ENCODE data around the gene PWWP2B.
"Not testable (repeated sequence)": the region's sequence is repeated elsewhere in the genome, so short reads cannot be mapped to it uniquely, and the experiment has no call there.

Gene PWWP2B

DNA sequence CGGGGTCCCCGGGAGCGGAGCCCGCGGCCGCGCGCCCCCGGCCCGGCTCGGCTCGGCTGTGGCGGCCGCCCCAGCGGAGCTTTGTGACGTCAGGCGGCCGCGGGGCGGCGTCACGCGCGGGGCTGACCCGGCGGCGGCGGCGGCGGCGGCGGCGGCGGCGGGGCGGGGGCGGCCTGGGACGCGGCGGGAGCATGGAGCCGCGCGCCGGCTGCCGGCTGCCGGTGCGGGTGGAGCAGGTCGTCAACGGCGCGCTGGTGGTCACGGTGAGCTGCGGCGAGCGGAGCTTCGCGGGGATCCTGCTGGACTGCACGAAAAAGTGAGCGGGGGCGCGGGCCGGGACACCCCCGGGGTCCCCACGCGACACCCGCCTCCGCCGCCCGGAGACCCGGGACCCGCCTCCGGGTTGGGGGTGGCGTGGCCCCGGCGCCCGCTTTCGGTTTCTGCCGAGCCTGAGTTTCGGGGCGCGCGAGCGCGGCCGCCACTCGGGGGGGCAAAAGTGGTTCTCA lies at the start of gene PWWP2B:
Gene PWWP2B (plus strand): TSS at position 165 of the 506 bp plus-strand sequence. CDS start 27 bp downstream, at position 192.
- H3K36me3 Mint-ChIP-seq, result peaks cover 0 to 5% of the 10 kb centered on the region in 2 donors
- no peak for DNase-seq
- H3K4me1 Mint-ChIP-seq, result peaks cover 51 to 66% of the 10 kb centered on the region in 2 donors
- peak; percentile 35 to 43 for ATAC-seq (replicated peaks)
- H3K27ac Mint-ChIP-seq, result peak within 1 kb of the TSS; percentile 96
- H3K9me3 Mint-ChIP-seq, result peaks cover 5% of the 10 kb centered on the region in 2 donors
- peak within 1 kb of the TSS; percentile 92 to 94 for H3K4me3 Mint-ChIP-seq
- no peaks in the 10 kb centered on the region for H3K27me3 Mint-ChIP-seq

DNA sequence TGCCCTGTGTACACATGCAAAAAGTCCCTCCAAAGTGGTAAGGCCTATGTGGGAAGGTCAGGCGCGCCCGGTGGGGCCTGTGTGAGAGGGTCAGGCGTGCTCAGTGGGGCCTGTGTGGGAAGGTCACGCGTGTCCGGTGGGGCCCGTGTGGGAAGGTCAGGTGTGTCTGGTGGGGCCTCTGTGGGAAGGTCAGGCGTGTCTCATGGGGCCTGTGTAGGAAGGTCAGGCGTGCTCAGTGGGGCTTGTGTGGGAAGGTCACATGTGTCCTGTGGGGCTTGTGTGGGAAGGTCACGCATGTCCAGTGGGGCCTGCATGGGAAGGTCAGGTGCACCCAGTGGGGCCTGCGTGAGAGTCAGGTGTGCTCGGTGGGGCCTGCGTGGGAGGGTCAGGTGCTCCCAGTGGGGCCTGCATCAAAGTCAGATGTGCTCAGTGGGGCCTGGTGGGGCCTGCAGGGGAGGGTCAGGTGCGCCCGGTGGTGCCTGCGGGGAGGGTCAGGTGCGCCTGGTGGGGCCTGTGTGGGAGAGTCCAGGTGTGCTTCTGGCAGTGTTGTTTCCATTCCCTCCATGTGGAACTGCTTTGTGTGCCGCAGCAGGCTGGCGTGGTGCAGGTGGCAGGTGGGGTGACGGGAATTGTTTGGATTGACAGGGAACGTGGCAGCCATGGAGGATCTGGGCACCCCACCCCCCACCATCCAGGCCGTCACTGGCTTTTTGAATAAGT lies 49.6 kb upstream of the PWWP2B start:
- peaks cover 29 to 42% of the 10 kb centered on the region in 2 donors for H3K36me3 Mint-ChIP-seq
- DNase-seq (no peak), ATAC-seq (replicated peaks) (peak; percentile 31 to 64)
- no peaks in the 10 kb centered on the region for H3K27me3 Mint-ChIP-seq
- H3K27ac Mint-ChIP-seq, result peak overlapping the region; percentile 1
- H3K4me1 Mint-ChIP-seq, result peaks cover 10 to 17% of the 10 kb centered on the region in 2 donors
- H3K9me3 Mint-ChIP-seq, result peaks cover 0 to 2% of the 10 kb centered on the region in 2 donors
- H3K4me3 Mint-ChIP-seq, result no peak overlapping the region

DNA sequence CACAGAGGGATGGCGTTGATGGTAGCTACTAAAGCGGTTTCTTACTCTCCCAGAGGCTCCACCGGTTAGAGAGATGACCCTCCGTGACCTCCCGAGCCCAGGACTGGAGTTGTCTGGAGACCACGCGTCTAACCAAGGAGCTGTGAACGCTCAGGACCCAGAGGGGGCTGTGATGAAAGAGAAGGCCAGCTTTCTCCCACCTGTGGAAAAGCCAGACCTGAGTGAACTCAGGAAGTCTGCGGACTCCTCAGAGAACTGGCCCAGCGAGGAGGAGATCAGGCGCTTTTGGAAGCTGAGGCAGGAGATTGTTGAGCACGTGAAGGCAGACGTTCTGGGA lies 49.1 kb upstream of the PWWP2B start:
- no peak overlapping the region for H3K27ac Mint-ChIP-seq

GRCh38 chr10:132349766-132350165 lies 47.2 kb upstream of the PWWP2B start:
- Mint-ChIP-seq H3K36me3 (peaks cover 31 to 39% of the 10 kb centered on the region in 2 donors), H3K4me3 (no peak overlapping the region), H3K27me3 (no peaks in the 10 kb centered on the region), H3K27ac (no peak overlapping the region), H3K9me3 (no peaks in the 10 kb centered on the region), H3K4me1 (peaks cover 15 to 26% of the 10 kb centered on the region in 2 donors)
- ATAC-seq (replicated peaks), result no peak
- DNase-seq, result no peak

More for the DNA sequence above, 49.1 kb upstream of the PWWP2B start:
- no peak for DNase-seq
- no peak overlapping the region for H3K4me3 Mint-ChIP-seq
- H3K4me1 Mint-ChIP-seq, result peaks cover 12 to 21% of the 10 kb centered on the region in 2 donors
- ATAC-seq (replicated peaks), result no peak
- H3K9me3 Mint-ChIP-seq, result no peaks in the 10 kb centered on the region
- no peaks in the 10 kb centered on the region for H3K27me3 Mint-ChIP-seq
- peaks cover 28 to 42% of the 10 kb centered on the region in 2 donors for H3K36me3 Mint-ChIP-seq

DNA sequence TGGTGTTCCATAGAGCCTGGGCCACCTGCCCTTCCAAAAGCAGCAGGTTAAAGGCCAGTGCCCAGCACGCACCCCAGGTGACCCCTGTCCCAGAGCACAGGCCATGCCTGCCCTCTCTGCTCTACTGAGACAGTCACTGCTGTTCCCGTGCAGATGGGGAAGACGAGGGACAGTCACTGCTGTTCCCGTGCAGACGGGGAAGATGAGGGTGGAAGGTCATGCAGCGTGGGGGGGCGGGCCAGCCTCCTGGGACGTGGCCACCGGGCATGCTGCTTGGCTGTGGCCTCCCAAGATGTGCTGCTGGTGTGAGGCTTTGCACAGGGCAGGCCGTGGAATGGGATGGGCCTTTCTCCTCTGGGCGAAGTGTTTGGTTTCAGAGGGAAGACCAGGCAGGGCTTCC lies 46.6 kb upstream of the PWWP2B start:
- Mint-ChIP-seq H3K4me3 (no peak overlapping the region), H3K9me3 (no peaks in the 10 kb centered on the region), H3K36me3 (peaks cover 28 to 37% of the 10 kb centered on the region in 2 donors), H3K27me3 (no peaks in the 10 kb centered on the region), H3K27ac (no peak overlapping the region), H3K4me1 (peaks cover 14 to 24% of the 10 kb centered on the region in 2 donors)
- DNase-seq (no peak), ATAC-seq (replicated peaks) (no peak)

GRCh38 chr10:132350946-132351345 lies 46.1 kb upstream of the PWWP2B start:
- no peak overlapping the region for H3K27ac Mint-ChIP-seq
- H3K9me3 Mint-ChIP-seq, result no peaks in the 10 kb centered on the region
- H3K27me3 Mint-ChIP-seq, result no peaks in the 10 kb centered on the region
- ATAC-seq (replicated peaks), result no peak
- peaks cover 11 to 20% of the 10 kb centered on the region in 2 donors for H3K4me1 Mint-ChIP-seq
- DNase-seq, result no peak
- no peak overlapping the region for H3K4me3 Mint-ChIP-seq
- peaks cover 23 to 36% of the 10 kb centered on the region in 2 donors for H3K36me3 Mint-ChIP-seq

- Mint-ChIP-seq H3K27ac (no peak overlapping the region), H3K36me3 (peaks cover 22 to 35% of the 10 kb centered on the region in 2 donors)
- no peak for ATAC-seq (replicated peaks)
Measured at GRCh38 chr10:132351611-132352010, 45.4 kb upstream of the PWWP2B start.

GRCh38 chr10:132352462-132353308 lies 44.3 kb upstream of the PWWP2B start:
- H3K27ac Mint-ChIP-seq, H3K27me3 Mint-ChIP-seq, H3K4me1 Mint-ChIP-seq, H3K9me3 Mint-ChIP-seq, H3K4me3 Mint-ChIP-seq: not testable (repeated sequence)
- peak; percentile 72 to 83 for ATAC-seq (replicated peaks)
- H3K36me3 Mint-ChIP-seq, result peaks cover 15 to 27% of the 10 kb centered on the region in 2 donors
- peak; percentile 47 for DNase-seq

More at GRCh38 chr10:132351611-132352010, 45.4 kb upstream of the PWWP2B start:
- Mint-ChIP-seq H3K4me3 (no peak overlapping the region), H3K9me3 (no peaks in the 10 kb centered on the region), H3K27me3 (no peaks in the 10 kb centered on the region), H3K4me1 (peaks cover 11 to 19% of the 10 kb centered on the region in 2 donors)
- no peak for DNase-seq

- no peak overlapping the region for H3K4me3 Mint-ChIP-seq
- ATAC-seq (replicated peaks) (no peak), DNase-seq (no peak)
- H3K27me3 Mint-ChIP-seq, result no peaks in the 10 kb centered on the region
- peaks cover 15 to 24% of the 10 kb centered on the region in 2 donors for H3K36me3 Mint-ChIP-seq
- peak overlapping the region; percentile 34 for H3K27ac Mint-ChIP-seq
- H3K4me1 Mint-ChIP-seq, result peaks cover 5 to 9% of the 10 kb centered on the region in 2 donors
- H3K9me3 Mint-ChIP-seq, result peaks cover 0 to 2% of the 10 kb centered on the region in 2 donors
Measured at GRCh38 chr10:132353456-132354355, 43.3 kb upstream of the PWWP2B start.

DNA sequence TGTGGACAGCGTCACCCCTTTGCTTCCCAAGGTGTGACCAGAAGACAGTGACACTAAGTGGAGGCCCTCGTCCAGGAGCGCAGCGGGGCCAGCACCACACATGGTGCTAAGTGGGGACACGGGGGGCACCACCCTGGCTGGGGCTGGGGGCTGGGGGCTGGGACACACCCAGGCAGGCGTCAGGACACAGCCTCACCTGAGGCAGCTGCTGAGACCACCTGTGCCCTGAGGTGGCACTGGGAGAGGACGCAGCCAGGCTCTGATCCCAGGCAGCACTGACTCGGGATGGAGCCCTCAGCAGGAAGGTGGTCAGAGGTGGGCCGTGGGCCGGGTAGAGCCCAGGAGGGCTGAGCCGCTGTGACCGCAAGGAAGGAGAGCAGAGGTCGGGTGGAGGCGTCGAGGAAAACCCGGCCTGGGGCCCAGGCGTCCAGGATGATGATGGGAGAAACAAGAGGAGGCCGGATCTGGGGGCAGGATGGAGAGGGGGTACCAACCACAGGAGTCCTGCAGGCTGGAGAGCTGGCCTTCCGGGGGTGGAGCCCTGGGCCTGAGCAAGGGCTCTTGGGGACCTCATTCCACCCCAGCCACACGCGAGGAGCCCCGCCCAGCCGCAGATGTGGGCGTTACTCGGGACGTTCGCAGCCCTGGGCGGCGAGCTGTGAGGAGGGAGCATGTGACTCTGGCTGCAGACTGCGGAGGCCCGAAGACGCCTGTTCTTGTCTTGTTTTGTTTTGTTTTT lies 42.5 kb upstream of the PWWP2B start:
- no peak overlapping the region for H3K27ac Mint-ChIP-seq
- no peak for ATAC-seq (replicated peaks)

DNA sequence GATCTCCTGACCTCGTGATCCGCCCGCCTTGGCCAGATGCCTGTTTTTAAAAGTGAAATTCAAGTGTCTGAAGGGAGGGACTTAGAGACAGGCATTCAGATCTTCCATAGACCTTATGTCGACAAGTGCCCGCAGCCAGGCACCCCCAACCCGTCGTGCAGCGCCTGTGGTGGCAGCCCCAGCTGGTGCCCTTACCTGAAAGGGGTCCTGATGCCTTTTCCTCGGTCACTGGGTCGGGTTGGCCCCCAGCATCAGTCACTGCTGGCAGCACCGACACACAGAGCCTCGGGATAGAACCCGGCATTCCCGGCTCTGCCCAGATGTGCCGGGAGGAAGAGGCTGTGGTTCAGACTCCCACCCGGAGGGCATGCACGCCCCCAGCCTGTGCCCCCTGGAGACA lies 41.7 kb upstream of the PWWP2B start:
- H3K4me1 Mint-ChIP-seq, result peaks cover 5 to 9% of the 10 kb centered on the region in 2 donors
- H3K4me3 Mint-ChIP-seq, result no peak overlapping the region
- H3K9me3 Mint-ChIP-seq, result peaks cover 0 to 2% of the 10 kb centered on the region in 2 donors
- ATAC-seq (replicated peaks) (no peak), DNase-seq (no peak)
- no peaks in the 10 kb centered on the region for H3K27me3 Mint-ChIP-seq
- H3K27ac Mint-ChIP-seq, result peak overlapping the region; percentile 9
- H3K36me3 Mint-ChIP-seq, result peaks cover 13 to 18% of the 10 kb centered on the region in 2 donors

More for the DNA sequence above, 42.5 kb upstream of the PWWP2B start:
- H3K4me3 Mint-ChIP-seq, result no peak overlapping the region
- H3K36me3 Mint-ChIP-seq, result peaks cover 15 to 19% of the 10 kb centered on the region in 2 donors
- DNase-seq, result no peak
- H3K9me3 Mint-ChIP-seq, result peaks cover 0 to 2% of the 10 kb centered on the region in 2 donors
- no peaks in the 10 kb centered on the region for H3K27me3 Mint-ChIP-seq
- H3K4me1 Mint-ChIP-seq, result peaks cover 5 to 9% of the 10 kb centered on the region in 2 donors

DNA sequence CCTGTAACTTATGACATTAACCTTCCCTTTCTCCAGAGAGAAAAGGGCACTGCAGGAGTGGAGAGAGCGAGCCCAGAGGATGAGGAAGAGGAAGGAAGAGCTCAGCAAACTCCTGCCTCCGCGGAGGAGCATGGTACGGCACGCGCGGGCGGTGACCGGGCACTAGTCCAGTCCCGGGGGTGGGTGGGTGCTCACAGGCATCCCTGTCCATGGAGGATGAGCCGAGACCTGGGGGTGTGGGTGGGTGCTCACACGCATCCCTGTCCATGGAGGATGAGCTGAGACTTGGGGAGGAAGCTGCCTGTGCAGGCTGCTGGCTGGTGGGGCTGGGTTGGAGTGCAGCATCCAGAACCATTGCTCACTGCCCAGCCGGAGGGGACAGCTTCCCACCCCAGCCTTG lies 41.2 kb upstream of the PWWP2B start:
- Mint-ChIP-seq H3K4me3 (no peak overlapping the region), H3K27me3 (no peaks in the 10 kb centered on the region), H3K27ac (no peak overlapping the region), H3K4me1 (peaks cover 7 to 9% of the 10 kb centered on the region in 2 donors), H3K9me3 (peaks cover 0 to 2% of the 10 kb centered on the region in 2 donors), H3K36me3 (peaks cover 11 to 18% of the 10 kb centered on the region in 2 donors)
- no peak for ATAC-seq (replicated peaks)
- no peak for DNase-seq

DNA sequence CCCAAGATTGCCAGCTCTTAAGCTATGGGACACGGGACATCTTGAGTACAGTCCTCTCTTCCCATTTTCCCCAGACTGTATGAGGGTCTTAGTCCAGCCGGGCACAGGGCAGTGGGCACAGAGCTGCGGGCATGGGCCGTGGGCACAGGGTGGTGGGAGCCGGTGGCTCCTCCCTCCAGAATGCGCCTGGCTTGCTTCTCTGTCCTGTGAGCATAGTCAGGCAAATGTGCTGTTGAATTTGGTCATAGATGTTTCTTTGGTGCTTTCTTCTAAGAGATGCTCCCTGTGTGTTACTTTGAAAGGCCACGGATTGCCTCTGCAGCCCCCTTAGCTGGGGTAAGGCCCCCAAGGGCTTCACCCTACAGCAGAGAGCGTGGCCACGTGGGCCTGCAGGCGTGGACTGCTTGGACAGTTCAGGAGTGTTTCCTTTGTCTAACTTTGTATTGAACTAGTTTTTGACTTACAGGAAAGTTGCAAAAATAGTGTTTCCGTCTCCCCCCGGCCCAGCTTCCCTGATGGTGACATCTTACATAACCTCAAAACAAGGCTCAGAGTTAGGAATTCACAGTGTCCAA lies 40.3 kb upstream of the PWWP2B start:
- Mint-ChIP-seq H3K27ac (no peak overlapping the region), H3K36me3 (peaks cover 8 to 16% of the 10 kb centered on the region in 2 donors), H3K27me3 (no peaks in the 10 kb centered on the region)

More for the DNA sequence above, 40.3 kb upstream of the PWWP2B start:
- H3K4me3 Mint-ChIP-seq, result no peak overlapping the region
- ATAC-seq (replicated peaks), result no peak
- H3K4me1 Mint-ChIP-seq, result peaks cover 7 to 9% of the 10 kb centered on the region in 2 donors
- H3K9me3 Mint-ChIP-seq, result peaks cover 0 to 2% of the 10 kb centered on the region in 2 donors
- DNase-seq, result no peak
